ENCODE results near the gene PCDHB16. TPM values are rescaled to one million over a fixed set of nuclear protein-coding genes. Genes with fewer than 3 reads are reported as not detected.
"Not testable (repeated sequence)": the region's sequence is repeated elsewhere in the genome, so short reads cannot be mapped to it uniquely, and the experiment has no call there.

PCDHB16 gene
- total RNA-seq, 1 donor: 0.36 TPM

DNA sequence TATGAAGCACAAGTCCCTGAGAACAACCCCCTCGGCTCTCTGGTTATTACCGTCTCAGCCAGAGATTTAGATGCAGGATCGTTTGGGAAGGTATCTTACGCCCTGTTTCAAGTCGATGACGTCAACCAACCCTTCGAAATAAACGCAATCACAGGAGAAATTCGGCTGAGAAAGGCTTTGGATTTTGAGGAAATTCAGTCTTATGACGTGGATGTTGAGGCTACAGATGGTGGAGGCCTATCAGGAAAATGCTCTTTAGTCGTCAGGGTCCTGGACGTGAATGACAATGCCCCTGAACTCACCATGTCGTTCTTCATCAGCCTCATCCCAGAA, 31.2 kb upstream of the PCDHB16 start:
- H3K4me3 ChIP-seq (ENCODE audit: low read depth, low read length): no peak overlapping the region
- DNase-seq (ENCODE audit: low read depth): no peak
- TF ChIP-seq, protein P1, sequence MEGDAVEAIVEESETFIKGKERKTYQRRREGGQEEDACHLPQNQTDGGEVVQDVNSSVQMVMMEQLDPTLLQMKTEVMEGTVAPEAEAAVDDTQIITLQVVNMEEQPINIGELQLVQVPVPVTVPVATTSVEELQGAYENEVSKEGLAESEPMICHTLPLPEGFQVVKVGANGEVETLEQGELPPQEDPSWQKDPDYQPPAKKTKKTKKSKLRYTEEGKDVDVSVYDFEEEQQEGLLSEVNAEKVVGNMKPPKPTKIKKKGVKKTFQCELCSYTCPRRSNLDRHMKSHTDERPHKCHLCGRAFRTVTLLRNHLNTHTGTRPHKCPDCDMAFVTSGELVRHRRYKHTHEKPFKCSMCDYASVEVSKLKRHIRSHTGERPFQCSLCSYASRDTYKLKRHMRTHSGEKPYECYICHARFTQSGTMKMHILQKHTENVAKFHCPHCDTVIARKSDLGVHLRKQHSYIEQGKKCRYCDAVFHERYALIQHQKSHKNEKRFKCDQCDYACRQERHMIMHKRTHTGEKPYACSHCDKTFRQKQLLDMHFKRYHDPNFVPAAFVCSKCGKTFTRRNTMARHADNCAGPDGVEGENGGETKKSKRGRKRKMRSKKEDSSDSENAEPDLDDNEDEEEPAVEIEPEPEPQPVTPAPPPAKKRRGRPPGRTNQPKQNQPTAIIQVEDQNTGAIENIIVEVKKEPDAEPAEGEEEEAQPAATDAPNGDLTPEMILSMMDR (IDR thresholded peaks at IDR 0.05; ENCODE audit: insufficient read depth, low read length): no peak

DNA sequence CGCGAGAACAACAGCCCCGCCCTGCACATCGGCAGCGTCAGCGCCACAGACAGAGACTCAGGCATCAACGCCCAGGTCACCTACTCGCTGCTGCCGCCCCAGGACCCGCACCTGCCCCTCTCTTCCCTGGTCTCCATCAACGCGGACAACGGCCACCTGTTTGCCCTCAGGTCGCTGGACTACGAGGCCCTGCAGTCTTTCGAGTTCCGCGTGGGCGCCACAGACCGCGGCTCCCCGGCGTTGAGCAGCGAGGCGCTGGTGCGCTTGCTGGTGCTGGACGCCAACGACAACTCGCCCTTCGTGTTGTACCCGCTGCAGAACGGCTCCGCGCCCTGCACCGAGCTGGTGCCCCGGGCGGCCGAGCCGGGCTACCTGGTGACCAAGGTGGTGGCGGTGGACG, 30.6 kb upstream of the PCDHB16 start:
- not testable (repeated sequence) for H3K4me3 ChIP-seq (ENCODE audit: low read depth, low read length); DNase-seq (ENCODE audit: low read depth)

DNA sequence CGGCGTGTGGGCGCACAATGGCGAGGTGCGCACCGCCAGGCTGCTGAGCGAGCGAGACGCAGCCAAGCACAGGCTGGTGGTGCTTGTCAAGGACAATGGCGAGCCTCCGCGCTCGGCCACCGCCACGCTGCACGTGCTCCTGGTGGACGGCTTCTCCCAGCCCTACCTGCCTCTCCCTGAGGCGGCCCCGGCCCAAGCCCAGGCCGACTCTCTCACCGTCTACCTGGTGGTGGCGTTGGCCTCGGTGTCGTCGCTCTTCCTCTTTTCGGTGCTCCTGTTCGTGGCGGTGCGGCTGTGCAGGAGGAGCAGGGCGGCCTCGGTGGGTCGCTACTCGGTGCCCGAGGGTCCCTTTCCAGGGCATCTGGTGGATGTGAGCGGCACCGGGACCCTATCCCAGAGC, 30.1 kb upstream of the PCDHB16 start:
- not testable (repeated sequence) for H3K4me3 ChIP-seq (ENCODE audit: low read depth, low read length)

DNA sequence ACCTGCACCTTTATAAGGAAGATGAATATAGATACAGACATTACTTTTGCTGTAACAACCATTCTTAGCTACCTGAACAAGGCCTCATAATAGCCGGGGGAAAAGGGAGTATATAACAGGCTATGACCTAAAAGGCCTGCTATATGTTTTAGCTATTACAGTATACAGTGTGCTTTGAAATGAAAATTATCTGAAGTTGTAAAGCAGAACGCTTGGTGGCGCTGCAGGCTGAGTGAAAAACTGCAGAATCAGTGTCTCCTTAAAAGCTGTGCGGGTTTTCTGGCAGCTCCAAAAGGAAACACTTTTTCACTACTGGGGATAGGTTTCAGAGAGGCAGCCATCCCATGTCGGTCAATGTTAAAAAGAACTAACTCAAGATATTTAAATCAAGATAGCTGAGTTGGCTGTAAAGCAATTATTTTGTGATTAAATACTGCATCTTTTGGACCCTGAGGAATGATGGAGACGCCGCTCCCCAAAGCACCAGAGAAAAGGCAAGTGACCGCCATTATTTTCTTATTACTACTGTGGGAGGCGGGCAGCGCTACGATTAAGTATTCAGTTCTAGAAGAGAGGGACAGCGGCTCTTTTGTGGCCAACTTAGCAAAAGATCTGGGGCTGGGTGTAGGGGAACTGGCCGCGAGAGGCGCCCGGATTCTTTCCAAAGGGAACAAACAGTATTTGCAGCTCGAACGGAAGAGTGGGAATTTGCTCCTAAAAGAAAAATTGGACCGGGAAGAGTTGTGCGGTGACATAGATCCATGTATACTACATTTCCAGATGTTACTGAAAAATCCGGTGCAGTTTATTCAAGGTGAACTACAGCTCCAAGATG, 26.4 kb upstream of the PCDHB16 start:
- no peak overlapping the region for H3K4me3 ChIP-seq (ENCODE audit: low read depth, low read length)
- TF ChIP-seq, protein P1 (IDR thresholded peaks at IDR 0.05; ENCODE audit: insufficient read depth, low read length): no peak
- no peak for DNase-seq (ENCODE audit: low read depth)

More for the DNA sequence above, 30.1 kb upstream of the PCDHB16 start:
- not testable (repeated sequence) for DNase-seq (ENCODE audit: low read depth)

DNA sequence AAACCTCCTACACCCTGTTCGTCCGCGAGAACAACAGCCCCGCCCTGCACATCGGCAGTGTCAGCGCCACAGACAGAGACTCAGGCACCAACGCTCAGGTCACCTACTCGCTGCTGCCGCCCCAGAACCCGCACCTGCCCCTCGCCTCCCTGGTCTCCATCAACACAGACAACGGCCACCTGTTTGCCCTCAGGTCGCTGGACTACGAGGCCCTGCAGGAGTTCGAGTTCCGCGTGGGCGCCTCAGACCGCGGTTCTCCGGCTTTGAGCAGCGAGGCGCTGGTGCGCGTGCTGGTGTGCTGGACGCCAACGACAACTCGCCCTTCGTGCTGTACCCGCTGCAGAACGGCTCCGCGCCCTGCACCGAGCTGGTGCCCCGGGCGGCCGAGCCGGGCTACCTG, 24.8 kb upstream of the PCDHB16 start:
- DNase-seq (ENCODE audit: low read depth); H3K4me3 ChIP-seq (ENCODE audit: low read depth, low read length): not testable (repeated sequence)

DNA sequence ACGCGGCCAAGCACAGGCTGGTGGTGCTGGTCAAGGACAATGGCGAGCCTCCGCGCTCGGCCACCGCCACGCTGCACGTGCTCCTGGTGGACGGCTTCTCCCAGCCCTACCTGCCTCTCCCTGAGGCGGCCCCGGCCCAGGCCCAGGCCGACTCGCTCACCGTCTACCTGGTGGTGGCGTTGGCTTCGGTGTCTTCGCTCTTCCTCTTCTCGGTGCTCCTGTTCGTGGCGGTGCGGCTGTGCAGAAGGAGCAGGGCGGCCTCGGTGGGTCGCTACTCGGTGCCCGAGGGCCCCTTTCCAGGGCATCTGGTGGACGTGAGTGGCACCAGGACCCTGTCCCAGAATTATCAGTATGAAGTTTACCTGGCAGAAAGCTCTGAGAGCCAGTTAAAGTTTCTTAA, 24.3 kb upstream of the PCDHB16 start:
- not testable (repeated sequence) for DNase-seq (ENCODE audit: low read depth); H3K4me3 ChIP-seq (ENCODE audit: low read depth, low read length)

DNA sequence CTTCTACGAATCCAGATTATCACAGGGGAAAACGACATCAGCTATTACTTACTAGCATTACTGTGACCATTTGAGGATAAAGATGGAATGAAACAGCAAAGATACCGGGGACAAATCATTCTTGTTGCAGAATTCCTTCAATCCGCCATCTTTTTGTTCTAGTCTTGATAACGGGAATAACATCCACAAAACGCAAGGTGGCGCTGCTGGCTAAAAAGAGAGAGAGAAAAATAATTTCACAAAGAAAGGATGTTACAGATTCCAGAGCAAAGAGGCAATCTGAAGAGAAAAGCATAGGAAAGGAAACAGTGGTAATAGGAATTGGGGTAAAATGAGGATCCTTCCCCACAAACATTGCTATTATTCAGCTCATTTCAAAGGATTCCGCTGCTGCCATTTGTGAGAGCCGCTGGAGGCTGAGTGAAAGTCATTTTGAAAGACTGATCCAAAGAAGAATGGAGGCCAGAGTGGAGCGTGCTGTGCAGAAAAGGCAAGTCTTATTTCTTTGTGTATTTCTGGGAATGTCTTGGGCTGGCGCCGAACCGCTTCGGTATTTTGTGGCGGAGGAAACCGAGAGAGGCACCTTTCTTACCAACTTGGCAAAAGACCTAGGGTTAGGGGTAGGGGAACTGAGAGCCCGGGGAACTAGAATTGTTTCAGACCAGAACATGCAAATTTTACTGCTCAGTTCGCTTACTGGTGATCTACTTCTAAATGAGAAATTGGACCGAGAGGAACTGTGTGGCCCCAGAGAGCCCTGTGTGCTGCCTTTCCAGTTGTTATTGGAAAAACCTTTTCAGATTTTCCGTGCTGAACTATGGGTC, 9.6 kb upstream of the PCDHB16 start, which contains the start of gene PCDHB7:
PCDHB7 (plus strand) TSS at position 264 of the 824 bp plus-strand sequence; CDS start at position 456, 192 bp downstream.
- TF ChIP-seq, protein P1 (IDR thresholded peaks at IDR 0.05; ENCODE audit: insufficient read depth, low read length): peak; percentile 40
- peak; percentile 25 for DNase-seq (ENCODE audit: low read depth)
- H3K4me3 ChIP-seq (ENCODE audit: low read depth, low read length): no peak within 1 kb of the TSS

DNA sequence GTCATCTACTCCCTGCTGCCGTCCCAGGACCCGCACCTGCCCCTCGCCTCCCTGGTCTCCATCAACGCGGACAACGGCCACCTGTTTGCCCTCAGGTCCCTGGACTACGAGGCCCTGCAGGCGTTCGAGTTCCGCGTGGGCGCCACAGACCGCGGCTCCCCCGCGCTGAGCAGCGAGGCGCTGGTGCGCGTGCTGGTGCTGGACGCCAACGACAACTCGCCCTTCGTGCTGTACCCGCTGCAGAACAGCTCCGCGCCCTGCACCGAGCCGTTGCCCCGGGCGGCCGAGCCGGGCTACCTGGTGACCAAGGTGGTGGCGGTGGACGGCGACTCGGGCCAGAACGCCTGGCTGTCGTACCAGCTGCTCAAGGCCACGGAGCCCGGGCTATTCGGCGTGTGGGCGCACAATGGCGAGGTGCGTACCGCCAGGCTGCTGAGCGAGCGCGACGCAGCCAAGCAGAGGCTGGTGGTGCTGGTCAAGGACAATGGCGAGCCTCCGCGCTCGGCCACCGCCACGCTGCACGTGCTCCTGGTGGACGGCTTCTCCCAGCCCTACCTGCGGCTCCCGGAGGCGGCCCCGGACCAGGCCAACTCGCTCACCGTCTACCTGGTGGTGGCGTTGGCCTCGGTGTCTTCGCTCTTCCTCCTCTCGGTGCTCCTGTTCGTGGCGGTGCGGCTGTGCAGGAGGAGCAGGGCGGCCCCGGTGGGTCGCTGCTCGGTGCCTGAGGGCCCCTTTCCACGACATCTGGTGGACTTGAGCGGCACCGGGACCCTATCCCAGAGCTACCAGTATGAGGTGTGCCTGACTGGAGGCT, 7.7 kb upstream of the PCDHB16 start:
- not testable (repeated sequence) for DNase-seq (ENCODE audit: low read depth)

DNA sequence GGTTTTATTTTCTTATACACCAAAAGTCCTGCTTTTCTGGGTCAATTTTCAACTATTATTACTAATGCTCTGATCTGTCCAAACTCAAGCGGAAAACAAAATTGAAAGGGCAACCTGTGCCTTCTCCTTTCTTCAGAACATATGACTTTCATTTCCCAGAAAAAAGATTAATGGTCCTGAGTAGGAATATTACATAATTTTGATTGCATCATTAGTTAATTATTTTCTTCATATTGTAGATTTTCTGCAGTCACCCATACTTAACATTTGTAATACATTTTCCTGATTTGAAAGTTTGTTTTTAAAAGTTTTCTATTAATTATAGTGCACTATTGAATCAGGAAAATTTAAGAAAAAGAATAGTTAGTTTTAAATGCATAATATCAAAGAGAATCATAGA, 6.3 kb upstream of the PCDHB16 start:
- H3K4me3 ChIP-seq (ENCODE audit: low read depth, low read length): no peak overlapping the region
- TF ChIP-seq, protein P1 (IDR thresholded peaks at IDR 0.05; ENCODE audit: insufficient read depth, low read length): no peak
- no peak for DNase-seq (ENCODE audit: low read depth)

More for the DNA sequence above, 7.7 kb upstream of the PCDHB16 start:
- not testable (repeated sequence) for H3K4me3 ChIP-seq (ENCODE audit: low read depth, low read length)

DNA sequence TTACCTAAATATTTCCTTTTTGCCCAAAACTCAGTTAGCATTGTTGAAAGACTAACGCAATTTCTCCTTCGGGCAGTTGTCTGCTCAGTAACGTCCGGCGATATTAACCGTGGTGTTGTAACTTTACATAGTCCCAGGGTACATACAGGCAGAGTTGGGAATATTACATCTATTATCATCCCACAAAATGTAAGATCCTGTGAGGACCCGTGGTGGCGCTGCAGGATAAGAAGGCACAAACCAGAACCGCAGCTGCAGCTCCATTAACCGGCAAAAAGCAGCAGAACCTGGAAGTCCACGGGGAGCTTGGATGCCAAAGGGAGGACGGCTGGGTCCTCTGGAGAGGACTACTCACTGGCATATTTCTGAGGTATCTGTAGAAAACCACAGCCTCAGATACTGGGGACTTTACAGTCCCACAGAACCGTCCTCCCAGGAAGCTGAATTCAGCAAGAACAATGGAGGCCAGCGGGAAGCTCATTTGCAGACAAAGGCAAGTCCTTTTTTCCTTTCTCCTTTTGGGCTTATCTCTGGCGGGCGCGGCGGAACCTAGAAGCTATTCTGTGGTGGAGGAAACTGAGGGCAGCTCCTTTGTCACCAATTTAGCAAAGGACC, 4.5 kb upstream of the PCDHB16 start, which contains the start of gene PCDHB8:
PCDHB8 (plus strand) TSS at position 214 of the 615 bp plus-strand sequence; CDS start at position 459, 245 bp downstream.
- not testable (repeated sequence) for H3K4me3 ChIP-seq (ENCODE audit: low read depth, low read length); DNase-seq (ENCODE audit: low read depth)

DNA sequence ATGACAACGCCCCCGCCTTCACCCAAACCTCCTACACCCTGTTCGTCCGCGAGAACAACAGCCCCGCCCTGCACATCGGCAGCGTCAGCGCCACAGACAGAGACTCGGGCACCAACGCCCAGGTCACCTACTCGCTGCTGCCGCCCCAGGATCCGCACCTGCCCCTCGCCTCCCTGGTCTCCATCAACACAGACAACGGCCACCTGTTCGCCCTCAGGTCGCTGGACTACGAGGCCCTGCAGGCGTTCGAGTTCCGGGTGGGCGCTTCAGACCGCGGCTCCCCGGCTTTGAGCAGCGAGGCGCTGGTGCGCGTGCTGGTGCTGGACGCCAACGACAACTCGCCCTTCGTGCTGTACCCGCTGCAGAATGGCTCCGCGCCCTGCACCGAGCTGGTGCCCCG, 2.8 kb upstream of the PCDHB16 start:
- not testable (repeated sequence) for DNase-seq (ENCODE audit: low read depth); H3K4me3 ChIP-seq (ENCODE audit: low read depth, low read length)

DNA sequence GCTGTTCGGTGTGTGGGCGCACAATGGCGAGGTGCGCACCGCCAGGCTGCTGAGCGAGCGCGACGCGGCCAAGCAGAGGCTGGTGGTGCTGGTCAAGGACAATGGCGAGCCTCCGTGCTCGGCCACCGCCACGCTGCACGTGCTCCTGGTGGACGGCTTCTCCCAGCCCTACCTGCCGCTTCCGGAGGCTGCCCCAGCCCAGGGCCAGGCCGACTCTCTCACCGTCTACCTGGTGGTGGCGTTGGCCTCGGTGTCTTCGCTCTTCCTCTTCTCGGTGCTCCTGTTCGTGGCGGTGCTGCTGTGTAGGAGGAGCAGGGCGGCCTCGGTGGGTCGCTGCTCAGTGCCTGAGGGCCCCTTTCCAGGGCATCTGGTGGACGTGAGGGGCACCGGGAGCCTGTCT, 2.3 kb upstream of the PCDHB16 start:
- DNase-seq (ENCODE audit: low read depth); H3K4me3 ChIP-seq (ENCODE audit: low read depth, low read length): not testable (repeated sequence)

All from fibroblast of the aortic adventitia (primary cell).